Upper lobe of left lung (tissue), 6 donors: ENCODE data around the gene TASOR. TPM values are rescaled to one million over a fixed set of nuclear protein-coding genes. Genes with fewer than 3 reads are reported as not detected.

Source experiments
- ATAC-seq, 2 donors: fragments of 200-7000 bp; cut with Tn5 transposase; one replicate each; pipeline ENCODE4 v1.9.1; 2022; ENCODE audit warnings: mild to moderate bottlenecking in 2 of 2, moderate library complexity in 2 of 2; ENCODE audit not compliant: low FRiP score in 2 of 2
- DNase-seq, 2 donors: peaks; one replicate each; pipeline ENCODE4 v3.0.0-alpha.2; 2019 to 2020
- H3K27ac ChIP-seq, 4 donors: fragments of 200-600 bp; sonication (generic); one replicate each; pipeline ENCODE4 v1.5.1; 2016 to 2019
- H3K27me3 ChIP-seq, 4 donors: fragments of 200-600 bp; sonication (generic); one replicate each; pipeline ENCODE4 v1.5.1; 2017 to 2019
- H3K36me3 ChIP-seq, 4 donors: fragments of 200-600 bp; sonication (generic); one replicate each; pipeline ENCODE4 v1.5.1; 2016 to 2019
- H3K4me1 ChIP-seq, 4 donors: fragments of 200-600 bp; sonication (generic); one replicate each; pipeline ENCODE4 v1.5.1; 2018 to 2019
- H3K4me3 ChIP-seq, 4 donors: fragments of 200-600 bp; sonication (generic); one replicate each; pipeline ENCODE4 v1.5.1; 2017 to 2019; ENCODE audit warnings: mild to moderate bottlenecking in 2 of 4, moderate library complexity in 1 of 4
- H3K9me3 ChIP-seq, 4 donors: fragments of 200-600 bp; sonication (generic); one replicate each; pipeline ENCODE4 v1.5.1; 2018 to 2019
- EP300 ChIP-seq, 4 donors: sonication (generic); formaldehyde crosslinking; IDR thresholded peaks; one replicate each; pipeline ENCODE4 v1.5.1; 2017; ENCODE audit warnings: antibody characterized with exemption in 4 of 4, control low read depth in 2 of 4
- POLR2A ChIP-seq, 4 donors: fragments of 450-650 bp; IDR thresholded peaks; one replicate each; pipeline ENCODE4 v1.5.1; 2016 to 2017; ENCODE audit warnings: antibody characterized with exemption in 4 of 4, mild to moderate bottlenecking in 2 of 4
- POLR2AphosphoS5 ChIP-seq, 2 donors: sonication (generic); formaldehyde crosslinking; IDR thresholded peaks; one replicate each; pipeline ENCODE4 v1.5.1; 2017; ENCODE audit warnings: antibody characterized with exemption in 2 of 2
- WGBS, 2 donors: methylation state at CpG; one replicate each; pipeline ENCODE4 v1.1.5; 2017 to 2018; 5-methylcytosine and 5-hydroxymethylcytosine counted together
- total RNA-seq, 6 donors: library from RNA; depleted of rRNA in 4 of 6; stranded (reverse); fragments of >200 nt in 4 of 6; gene quantifications; one replicate each; pipeline versions ENCODE4 v1.1.0 to v1.2.1, GENCODE V29; 2016 to 2021
- TF ChIP-seq, protein P1 (sequence below), 6 experiments: fragments of 450-650 bp in 4 of 6; fragments of 200-600 bp in 2 of 6; sonication (generic) in 2 of 6; IDR thresholded peaks; one replicate each; pipeline ENCODE4 v1.5.1; 2016 to 2019; ENCODE audit warnings: antibody characterized with exemption in 6 of 6
- donor health status: DM: no; HTN: no; CAD: no; lungs with moderate emphysema.
- donor health status: DM: no; HTN: yes; CAD: no; lungs with severe emphysema.

The TASOR gene
- total RNA-seq, 6 donors from 2014 or later = 29.4 to 113 (median 54.9) TPM

DNA sequence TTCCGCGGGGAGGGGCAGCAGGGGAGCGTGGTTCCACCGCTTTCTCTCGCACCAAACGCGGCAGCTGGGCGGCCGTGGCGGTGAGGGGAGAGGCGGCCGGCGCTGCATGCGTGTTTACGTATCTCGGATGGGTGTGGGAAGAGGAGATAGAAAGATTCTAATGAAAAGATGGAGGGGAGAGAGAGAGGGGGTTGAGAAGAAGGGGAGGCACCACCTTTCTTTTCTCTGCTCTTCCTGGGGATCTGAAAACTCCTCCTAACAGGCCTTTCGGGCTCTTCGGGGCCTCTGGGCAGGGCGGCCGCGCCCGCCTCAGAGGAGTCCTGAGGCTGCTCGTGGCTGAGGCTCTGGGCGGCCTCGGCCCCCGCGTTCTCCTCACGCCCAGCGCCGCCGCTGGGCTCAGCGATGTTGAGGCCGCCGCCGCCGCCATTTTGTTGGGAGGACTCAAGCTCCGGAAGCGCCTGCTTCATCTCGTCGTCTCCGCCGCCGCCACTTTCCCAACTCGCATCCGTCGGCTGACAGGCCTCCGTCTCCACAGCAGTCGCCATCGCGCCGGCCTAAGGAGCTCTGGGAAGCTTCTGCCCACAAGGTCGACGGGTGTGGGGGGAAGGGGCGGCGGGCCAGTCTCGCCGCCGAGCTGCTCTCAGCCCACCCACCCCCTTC, 473 bp downstream of the TASOR start:
- Histone ChIP-seq H3K9me3 (peaks cover 0 to 4% (median 0%) of the 10 kb centered on the region in 4 donors), H3K27ac (peak overlapping the region; percentile 94 to 100 (median 99)), H3K4me3 (peak overlapping the region; percentile 54 to 80 (median 76)), H3K36me3 (peaks cover 0 to 4% (median 0%) of the 10 kb centered on the region in 4 donors), H3K4me1 (peaks cover 10 to 32% (median 25%) of the 10 kb centered on the region in 4 donors), H3K27me3 (no peaks in the 10 kb centered on the region)
- TF ChIP-seq, protein P1, sequence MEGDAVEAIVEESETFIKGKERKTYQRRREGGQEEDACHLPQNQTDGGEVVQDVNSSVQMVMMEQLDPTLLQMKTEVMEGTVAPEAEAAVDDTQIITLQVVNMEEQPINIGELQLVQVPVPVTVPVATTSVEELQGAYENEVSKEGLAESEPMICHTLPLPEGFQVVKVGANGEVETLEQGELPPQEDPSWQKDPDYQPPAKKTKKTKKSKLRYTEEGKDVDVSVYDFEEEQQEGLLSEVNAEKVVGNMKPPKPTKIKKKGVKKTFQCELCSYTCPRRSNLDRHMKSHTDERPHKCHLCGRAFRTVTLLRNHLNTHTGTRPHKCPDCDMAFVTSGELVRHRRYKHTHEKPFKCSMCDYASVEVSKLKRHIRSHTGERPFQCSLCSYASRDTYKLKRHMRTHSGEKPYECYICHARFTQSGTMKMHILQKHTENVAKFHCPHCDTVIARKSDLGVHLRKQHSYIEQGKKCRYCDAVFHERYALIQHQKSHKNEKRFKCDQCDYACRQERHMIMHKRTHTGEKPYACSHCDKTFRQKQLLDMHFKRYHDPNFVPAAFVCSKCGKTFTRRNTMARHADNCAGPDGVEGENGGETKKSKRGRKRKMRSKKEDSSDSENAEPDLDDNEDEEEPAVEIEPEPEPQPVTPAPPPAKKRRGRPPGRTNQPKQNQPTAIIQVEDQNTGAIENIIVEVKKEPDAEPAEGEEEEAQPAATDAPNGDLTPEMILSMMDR (IDR thresholded peaks at IDR 0.05) = peak in 1 of 6 experiments; percentile 22
- TF ChIP-seq POLR2A (IDR thresholded peaks at IDR 0.05) = peak in 3 of 4 donors; percentile 24 to 58 (median 35)
- TF ChIP-seq POLR2AphosphoS5 (IDR thresholded peaks at IDR 0.05) = peak; percentile 72 to 82
- TF ChIP-seq EP300 (IDR thresholded peaks at IDR 0.05) = peak in 1 of 4 donors; percentile 8
- ATAC-seq = peak; percentile 91 to 93
- 0% methylated on average over 15 to 55 of the region's 58 CpGs for WGBS, 2 donors
- peak; percentile 79 to 95 for DNase-seq

DNA sequence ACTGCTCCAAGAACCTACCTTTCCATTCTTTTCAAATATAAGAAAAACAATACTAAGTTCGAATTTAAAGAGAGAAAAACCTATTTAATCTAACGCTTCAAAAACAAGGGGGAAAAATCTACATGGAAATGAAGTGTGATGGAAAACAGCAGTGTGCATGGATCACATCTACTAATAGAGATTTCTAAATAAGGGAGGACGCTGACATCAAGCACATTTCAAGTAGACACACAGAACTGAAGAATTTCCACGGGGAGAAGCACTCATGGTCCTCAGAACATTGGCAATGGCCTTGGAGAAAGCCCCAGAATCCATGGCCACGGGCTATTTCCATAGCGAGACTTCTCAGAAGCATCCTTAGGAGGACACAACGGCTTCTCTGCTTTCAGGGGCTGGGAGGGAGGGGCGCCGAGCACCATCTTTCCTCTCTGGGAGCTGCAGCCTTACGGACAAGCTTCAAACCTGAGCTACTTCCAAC, 1.0 kb downstream of the TASOR start:
- H3K4me3 ChIP-seq = peak overlapping the region; percentile 54 to 80 (median 76)
- TF ChIP-seq POLR2AphosphoS5 (IDR thresholded peaks at IDR 0.05) = no peak
- no peak for TF ChIP-seq EP300 (IDR thresholded peaks at IDR 0.05)
- no peak for TF ChIP-seq POLR2A (IDR thresholded peaks at IDR 0.05)
- TF ChIP-seq, protein P1 (IDR thresholded peaks at IDR 0.05) = no peak
- peaks cover 0 to 4% (median 0%) of the 10 kb centered on the region in 4 donors for H3K36me3 ChIP-seq
- no peak for ATAC-seq
- DNase-seq = no peak
- peaks cover 10 to 32% (median 25%) of the 10 kb centered on the region in 4 donors for H3K4me1 ChIP-seq
- WGBS, 2 donors = 25 to 26% methylated on average over 6 to 10 of the region's 10 CpGs
- H3K9me3 ChIP-seq = peaks cover 0 to 4% (median 0%) of the 10 kb centered on the region in 4 donors
- peak overlapping the region; percentile 94 to 100 (median 99) for H3K27ac ChIP-seq
- no peaks in the 10 kb centered on the region for H3K27me3 ChIP-seq

DNA sequence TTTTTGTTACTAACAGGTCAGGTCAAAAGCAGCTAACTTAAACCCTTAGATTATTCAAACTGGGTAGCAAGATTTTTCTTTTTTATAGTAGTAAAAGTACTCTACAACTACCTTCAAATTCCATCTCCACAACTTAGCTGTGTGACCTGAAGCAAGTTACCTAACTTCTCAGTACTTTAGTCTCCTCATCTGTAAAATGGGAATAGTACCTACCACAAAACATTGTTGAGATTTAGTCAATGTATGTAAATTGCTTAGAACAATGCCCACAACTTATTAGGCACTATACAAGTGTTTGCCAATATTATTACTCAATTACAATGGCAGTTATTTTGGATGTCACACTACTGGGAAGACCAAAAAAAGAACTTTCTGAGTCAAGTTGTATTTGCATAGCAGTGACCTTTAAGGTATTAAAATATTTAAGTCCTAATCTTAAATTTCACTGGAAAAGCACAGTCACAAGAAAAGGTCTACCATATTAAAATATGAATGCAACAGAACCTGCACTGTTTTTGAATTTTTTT, 2.9 kb downstream of the TASOR start:
- H3K4me3 ChIP-seq = no peak overlapping the region

DNA sequence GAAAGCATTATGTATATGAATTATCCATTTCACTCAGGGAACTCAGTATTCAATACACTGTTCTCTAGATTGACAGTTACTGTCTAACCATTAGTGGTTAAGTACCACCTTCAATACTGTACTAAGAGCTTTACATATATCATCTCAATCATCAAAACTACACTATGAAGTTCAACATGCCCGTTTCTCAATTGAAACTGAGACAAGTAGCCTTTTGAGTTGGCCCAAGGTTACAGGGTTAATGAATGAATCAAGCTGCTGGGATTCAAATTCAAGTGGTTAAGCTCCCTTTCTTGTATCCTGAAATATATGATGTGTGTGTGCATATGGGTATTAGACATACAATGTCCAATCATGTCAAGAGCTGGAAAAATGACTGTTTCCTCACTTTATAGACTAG, 5.8 kb downstream of the TASOR start:
- no peaks in the 10 kb centered on the region for H3K9me3 ChIP-seq
- peaks cover 0 to 13% (median 5%) of the 10 kb centered on the region in 4 donors for H3K36me3 ChIP-seq
- H3K4me3 ChIP-seq = no peak overlapping the region
- WGBS, 2 donors = 62 to 64% methylated on average over 1 of the region's 1 CpG
- no peak overlapping the region for H3K27ac ChIP-seq
- no peak for TF ChIP-seq POLR2A (IDR thresholded peaks at IDR 0.05)
- no peak for TF ChIP-seq EP300 (IDR thresholded peaks at IDR 0.05)
- TF ChIP-seq POLR2AphosphoS5 (IDR thresholded peaks at IDR 0.05) = no peak
- TF ChIP-seq, protein P1 (IDR thresholded peaks at IDR 0.05) = no peak
- ATAC-seq (no peak), DNase-seq (no peak)
- H3K4me1 ChIP-seq = peaks cover 10 to 27% (median 21%) of the 10 kb centered on the region in 4 donors
- no peaks in the 10 kb centered on the region for H3K27me3 ChIP-seq

More for the DNA sequence above, 2.9 kb downstream of the TASOR start:
- Histone ChIP-seq H3K27me3 (no peaks in the 10 kb centered on the region), H3K36me3 (peaks cover 0 to 4% (median 0%) of the 10 kb centered on the region in 4 donors), H3K4me1 (peaks cover 10 to 32% (median 25%) of the 10 kb centered on the region in 4 donors), H3K9me3 (peaks cover 0 to 4% (median 0%) of the 10 kb centered on the region in 4 donors), H3K27ac (no peak overlapping the region)
- no peak for DNase-seq
- TF ChIP-seq POLR2AphosphoS5 (IDR thresholded peaks at IDR 0.05) = no peak
- no peak for TF ChIP-seq EP300 (IDR thresholded peaks at IDR 0.05)
- TF ChIP-seq, protein P1 (IDR thresholded peaks at IDR 0.05) = no peak
- no peak for TF ChIP-seq POLR2A (IDR thresholded peaks at IDR 0.05)
- no peak for ATAC-seq
